ENCODE measurements around the gene POLR2F. TPM values are rescaled to one million over a fixed set of nuclear protein-coding genes. Genes with fewer than 3 reads are reported as not detected.

POLR2F gene
- 100 to 1,000 TPM in 1 of 2 donors, 10 to 100 TPM in 1; 84.8 to 114 TPM for polyA plus RNA-seq

DNA sequence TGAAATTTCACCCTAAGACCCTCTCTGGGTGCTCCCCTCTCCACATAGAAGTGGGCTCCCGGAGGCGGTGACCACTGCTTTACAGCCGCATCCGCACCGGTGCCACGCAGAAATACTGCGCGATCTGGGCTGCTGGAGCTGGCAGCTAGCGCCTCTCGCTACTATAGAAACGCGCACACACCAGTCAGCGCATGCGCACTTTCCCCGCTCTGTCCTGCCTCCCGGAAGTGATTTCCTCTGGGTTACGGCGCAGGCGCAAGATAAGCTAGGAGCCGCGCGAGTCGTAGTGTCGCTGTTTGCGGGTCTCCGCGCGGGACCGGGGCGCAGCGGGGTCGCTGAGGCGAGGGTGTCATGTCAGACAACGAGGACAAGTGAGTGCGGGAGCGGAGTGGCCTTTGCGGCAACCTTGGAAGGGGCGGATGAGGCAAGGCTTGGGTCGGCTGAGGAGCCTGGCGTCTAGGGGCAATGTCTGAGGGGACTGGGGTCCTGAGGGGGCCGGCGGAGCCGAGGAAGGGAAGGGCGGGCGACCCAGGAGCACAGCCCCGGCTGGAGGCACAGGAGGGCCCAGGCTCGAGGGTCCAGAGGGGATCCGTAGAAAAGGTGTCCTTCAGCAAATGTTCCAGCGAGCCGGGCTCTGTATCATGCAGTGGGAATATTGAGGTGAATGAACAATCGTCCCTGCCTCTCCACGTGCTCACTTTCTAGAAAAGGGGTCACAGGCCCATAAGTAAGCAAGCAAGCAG is at the start of gene POLR2F, which contains the start of gene C22orf23:
Gene POLR2F (plus strand): TSS at position 263 of the 743 bp plus-strand sequence. CDS start 89 bp downstream, at position 352.
Gene C22orf23 (minus strand): TSS at position 165 of the 743 bp plus-strand sequence. CDS start 452 bp downstream, outside the sequence.
- WGBS, 2 donors: 1% methylated on average over 52 of the region's 52 CpGs
- Histone ChIP-seq H3K4me3 (ENCODE audit: low read depth in 1 of 2, low read length in 2 of 2) (peak within 1 kb of the TSS; percentile 71 to 94), H3K27ac (ENCODE audit: low read depth in 2 of 2, low read length in 1 of 2) (peak within 1 kb of the TSS; percentile 51 to 60), H3K36me3 (ENCODE audit: control insufficient read depth in 2 of 2, insufficient read depth in 2 of 2, low read length in 1 of 2) (peaks cover 15 to 16% of the 10 kb centered on the region in 2 donors), H3K27me3 (ENCODE audit: control insufficient read depth in 1 of 2, insufficient read depth in 2 of 2, low read length in 2 of 2) (no peaks in the 10 kb centered on the region), H3K9me3 (ENCODE audit: control insufficient read depth in 2 of 2, insufficient read depth in 1 of 2, low read depth in 1 of 2, low read length in 1 of 2) (no peaks in the 10 kb centered on the region), H3K4me1 (ENCODE audit: control insufficient read depth in 2 of 2, insufficient read depth in 2 of 2, low read length in 1 of 2) (peaks cover 7 to 8% of the 10 kb centered on the region in 2 donors)

DNA sequence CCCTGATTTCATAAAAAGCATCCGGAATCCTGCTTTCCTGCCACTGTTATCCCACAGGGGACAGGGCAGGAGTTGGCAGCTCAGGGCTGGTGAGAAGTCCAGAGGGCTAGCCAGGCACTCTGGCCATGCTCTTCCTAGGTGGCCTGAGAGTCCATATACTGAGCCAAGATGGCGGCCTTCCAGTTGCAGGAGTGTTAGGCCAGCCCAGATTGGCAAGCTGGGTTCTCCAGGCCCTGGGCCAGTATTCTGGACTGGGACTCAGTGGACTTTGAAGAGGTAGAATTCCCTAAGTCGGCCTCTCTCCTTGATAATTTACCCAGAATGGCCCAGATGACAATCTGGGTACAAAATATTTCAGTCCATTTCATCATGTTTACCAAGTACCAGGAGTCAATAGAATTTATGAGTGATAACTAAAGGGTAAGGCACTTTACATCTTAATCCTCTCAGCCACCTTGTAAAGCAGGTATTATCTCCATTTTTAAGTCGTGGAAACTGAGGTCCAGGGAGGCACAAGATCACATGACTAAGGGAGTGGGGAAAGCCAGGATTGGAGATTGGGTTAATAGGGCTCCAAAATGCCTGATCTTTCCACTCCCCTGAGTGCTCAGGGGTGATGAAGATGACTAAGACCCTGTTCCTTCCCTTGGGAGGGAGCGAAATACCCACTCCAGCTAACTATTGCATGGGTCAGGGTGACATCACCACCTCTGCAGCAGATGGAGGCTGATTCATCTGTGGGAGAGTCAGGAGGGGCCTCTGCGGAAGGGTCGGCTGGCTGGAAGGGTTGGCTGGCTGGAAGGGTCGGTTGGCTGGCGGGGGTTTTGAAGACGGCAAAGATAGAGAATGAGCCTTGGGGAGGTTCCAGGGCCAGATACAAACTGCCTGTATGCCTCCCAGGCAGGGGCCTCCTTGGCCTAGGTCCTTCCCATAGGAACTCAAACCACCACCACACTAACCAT is 48.6 kb upstream of the POLR2F start:
- H3K4me1 ChIP-seq (ENCODE audit: control insufficient read depth in 2 of 2, insufficient read depth in 2 of 2, low read length in 1 of 2): peaks cover 0 to 26% of the 10 kb centered on the region in 2 donors
- no peaks in the 10 kb centered on the region for H3K27me3 ChIP-seq (ENCODE audit: control insufficient read depth in 1 of 2, insufficient read depth in 2 of 2, low read length in 2 of 2)
- H3K4me3 ChIP-seq (ENCODE audit: low read depth in 1 of 2, low read length in 2 of 2): no peak overlapping the region
- H3K27ac ChIP-seq (ENCODE audit: low read depth in 2 of 2, low read length in 1 of 2): peak overlapping the region; percentile 94 to 96
- peaks cover 0 to 2% of the 10 kb centered on the region in 2 donors for H3K36me3 ChIP-seq (ENCODE audit: control insufficient read depth in 2 of 2, insufficient read depth in 2 of 2, low read length in 1 of 2)
- no peaks in the 10 kb centered on the region for H3K9me3 ChIP-seq (ENCODE audit: control insufficient read depth in 2 of 2, insufficient read depth in 1 of 2, low read depth in 1 of 2, low read length in 1 of 2)
- whole genome bisulfite sequencing, 2 donors: 64 to 76% methylated on average over 10 of the region's 10 CpGs

DNA sequence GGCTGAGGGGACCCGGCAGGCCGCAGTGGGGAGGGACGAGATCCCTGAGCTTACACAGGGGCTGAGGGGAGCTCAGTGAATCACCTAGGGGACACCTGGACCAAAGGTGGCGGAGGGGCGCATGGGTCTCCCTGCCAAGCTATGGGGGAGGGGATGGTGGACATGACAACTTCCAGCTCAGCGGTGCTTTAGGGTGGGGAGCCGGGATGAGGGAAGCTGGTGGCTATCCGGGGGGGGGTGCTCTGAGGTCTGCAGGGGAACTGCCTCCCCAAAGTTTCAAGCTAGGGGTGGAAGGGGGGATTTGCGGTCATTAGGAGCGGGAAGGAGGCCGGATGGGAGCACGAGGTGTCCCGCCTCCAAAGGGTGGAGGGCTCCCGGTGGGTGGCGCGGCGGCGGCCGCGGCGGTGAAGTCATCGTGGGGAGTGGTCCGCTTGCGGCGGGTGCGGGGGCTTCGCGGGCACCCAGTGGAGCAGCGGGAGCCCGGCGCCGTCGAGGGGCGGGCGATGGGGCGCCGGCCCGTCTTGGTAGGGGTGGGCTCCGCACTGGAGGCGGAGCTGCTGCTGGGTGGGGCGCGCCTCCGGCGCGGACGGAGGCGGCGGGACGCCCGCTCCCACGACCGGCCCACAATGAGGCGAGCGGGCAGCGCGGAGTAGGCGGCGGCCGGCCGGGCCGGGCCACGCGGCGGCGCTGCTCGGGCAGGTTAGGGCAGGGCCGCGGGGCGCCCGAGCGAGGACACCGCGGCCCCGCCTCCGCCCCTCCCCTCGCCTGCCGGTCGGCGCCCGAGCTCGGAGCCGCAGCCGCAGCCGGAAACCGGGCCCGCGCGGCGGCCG is 47.8 kb upstream of the POLR2F start, which contains the start of gene MICALL1:
Gene MICALL1 (plus strand): TSS at position 764 of the 830 bp plus-strand sequence. CDS start 126 bp downstream, outside the sequence.
- H3K27ac ChIP-seq (ENCODE audit: low read depth in 2 of 2, low read length in 1 of 2): peak within 1 kb of the TSS; percentile 94 to 96
- H3K4me3 ChIP-seq (ENCODE audit: low read depth in 1 of 2, low read length in 2 of 2): peak within 1 kb of the TSS; percentile 86 to 91
- H3K36me3 ChIP-seq (ENCODE audit: control insufficient read depth in 2 of 2, insufficient read depth in 2 of 2, low read length in 1 of 2): peaks cover 0 to 5% of the 10 kb centered on the region in 2 donors
- 4 to 7% methylated on average over 74 to 90 of the region's 90 CpGs for WGBS, 2 donors
- peaks cover 3 to 32% of the 10 kb centered on the region in 2 donors for H3K4me1 ChIP-seq (ENCODE audit: control insufficient read depth in 2 of 2, insufficient read depth in 2 of 2, low read length in 1 of 2)
- H3K27me3 ChIP-seq (ENCODE audit: control insufficient read depth in 1 of 2, insufficient read depth in 2 of 2, low read length in 2 of 2): no peaks in the 10 kb centered on the region
- H3K9me3 ChIP-seq (ENCODE audit: control insufficient read depth in 2 of 2, insufficient read depth in 1 of 2, low read depth in 1 of 2, low read length in 1 of 2): no peaks in the 10 kb centered on the region

DNA sequence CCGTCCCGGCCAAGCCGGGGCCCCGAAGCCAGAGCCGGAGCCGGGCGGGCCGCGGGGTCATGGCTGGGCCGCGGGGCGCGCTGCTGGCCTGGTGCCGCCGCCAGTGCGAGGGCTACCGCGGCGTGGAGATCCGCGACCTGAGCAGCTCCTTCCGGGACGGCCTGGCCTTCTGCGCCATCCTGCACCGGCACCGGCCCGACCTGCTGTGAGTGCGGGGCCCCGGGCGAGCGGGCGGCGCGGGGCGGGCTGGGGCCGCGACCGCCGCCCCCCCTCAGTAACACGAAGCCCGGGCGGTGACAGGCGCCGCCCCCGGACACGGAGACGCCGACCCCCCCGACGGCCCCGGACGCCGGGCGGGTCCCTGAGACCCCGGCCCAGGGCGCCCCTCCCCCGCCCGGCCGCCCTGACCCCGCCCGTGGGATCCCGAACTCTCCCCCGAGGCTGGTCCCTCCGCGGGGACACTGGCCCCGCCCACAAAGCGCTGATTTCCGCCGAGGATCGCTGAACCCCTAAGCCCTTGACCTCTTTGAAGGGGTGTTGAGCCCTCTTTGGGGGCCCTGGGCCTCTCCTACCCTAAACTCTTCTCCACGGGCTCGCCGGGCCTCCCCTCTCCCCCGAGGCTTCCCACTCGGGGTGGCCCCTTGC is 47.0 kb upstream of the POLR2F start:
- Histone ChIP-seq H3K9me3 (ENCODE audit: control insufficient read depth in 2 of 2, insufficient read depth in 1 of 2, low read depth in 1 of 2, low read length in 1 of 2) (no peaks in the 10 kb centered on the region), H3K4me3 (ENCODE audit: low read depth in 1 of 2, low read length in 2 of 2) (peak overlapping the region; percentile 86 to 91), H3K36me3 (ENCODE audit: control insufficient read depth in 2 of 2, insufficient read depth in 2 of 2, low read length in 1 of 2) (peaks cover 0 to 5% of the 10 kb centered on the region in 2 donors), H3K4me1 (ENCODE audit: control insufficient read depth in 2 of 2, insufficient read depth in 2 of 2, low read length in 1 of 2) (peaks cover 5 to 32% of the 10 kb centered on the region in 2 donors), H3K27me3 (ENCODE audit: control insufficient read depth in 1 of 2, insufficient read depth in 2 of 2, low read length in 2 of 2) (no peaks in the 10 kb centered on the region), H3K27ac (ENCODE audit: low read depth in 2 of 2, low read length in 1 of 2) (peak overlapping the region; percentile 94 to 96)
- WGBS, 2 donors: 0 to 1% methylated on average over 44 to 75 of the region's 75 CpGs

DNA sequence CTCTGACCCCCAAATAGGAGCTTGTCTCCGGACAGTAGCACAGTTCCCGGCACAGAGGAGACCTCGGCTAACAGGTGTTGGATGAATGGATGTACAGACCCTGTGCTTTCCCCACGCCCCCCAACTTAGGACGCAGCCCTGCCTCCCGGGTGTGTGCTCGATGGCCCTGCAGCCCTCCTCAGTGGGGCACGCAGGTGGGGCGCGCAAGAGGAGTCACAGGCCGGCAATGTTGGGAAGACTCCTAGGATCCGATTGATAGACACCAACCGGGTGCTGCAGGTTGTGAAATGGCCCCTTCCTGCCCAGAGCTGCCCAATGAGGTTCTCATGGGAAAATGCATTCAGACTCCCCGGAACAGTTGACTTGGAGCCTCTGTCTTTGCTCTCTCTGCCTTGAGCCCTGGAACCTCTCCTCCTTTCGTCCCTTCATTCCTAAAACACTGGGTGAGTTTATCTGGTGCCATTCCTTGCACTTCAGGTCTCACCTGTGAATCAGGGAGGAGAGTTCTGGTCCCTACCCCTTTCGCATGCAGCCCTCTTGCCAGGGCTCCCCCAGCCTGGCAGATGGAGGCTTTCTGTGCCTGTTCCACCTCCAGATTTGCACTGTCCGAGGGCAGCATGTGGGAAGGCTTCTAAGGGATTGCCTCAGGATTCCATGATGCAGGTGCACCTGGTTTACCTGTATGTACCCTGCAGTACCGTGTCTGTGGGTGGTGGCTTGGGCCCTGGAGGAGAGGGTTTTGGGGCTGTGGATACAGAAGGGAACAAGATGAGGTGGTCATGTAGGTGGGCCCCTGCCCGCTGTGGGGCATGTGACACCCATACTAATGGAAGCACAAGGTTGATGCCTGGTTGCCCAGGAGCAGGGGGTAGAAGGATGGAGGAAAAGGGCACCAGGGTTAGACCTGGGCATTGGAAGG is 46.2 kb upstream of the POLR2F start:
- no peaks in the 10 kb centered on the region for H3K27me3 ChIP-seq (ENCODE audit: control insufficient read depth in 1 of 2, insufficient read depth in 2 of 2, low read length in 2 of 2)
- H3K9me3 ChIP-seq (ENCODE audit: control insufficient read depth in 2 of 2, insufficient read depth in 1 of 2, low read depth in 1 of 2, low read length in 1 of 2): no peaks in the 10 kb centered on the region
- H3K4me1 ChIP-seq (ENCODE audit: control insufficient read depth in 2 of 2, insufficient read depth in 2 of 2, low read length in 1 of 2): peaks cover 5 to 35% of the 10 kb centered on the region in 2 donors
- H3K4me3 ChIP-seq (ENCODE audit: low read depth in 1 of 2, low read length in 2 of 2): peak overlapping the region; percentile 86 to 91
- H3K36me3 ChIP-seq (ENCODE audit: control insufficient read depth in 2 of 2, insufficient read depth in 2 of 2, low read length in 1 of 2): peaks cover 2 to 12% of the 10 kb centered on the region in 2 donors
- WGBS, 2 donors: 30 to 32% methylated on average over 19 of the region's 19 CpGs
- peak overlapping the region; percentile 94 to 96 for H3K27ac ChIP-seq (ENCODE audit: low read depth in 2 of 2, low read length in 1 of 2)

GRCh38 chr22:37909766-37910165 is 43.7 kb upstream of the POLR2F start:
- H3K4me1 ChIP-seq (ENCODE audit: control insufficient read depth in 2 of 2, insufficient read depth in 2 of 2, low read length in 1 of 2): peaks cover 5 to 32% of the 10 kb centered on the region in 2 donors

DNA sequence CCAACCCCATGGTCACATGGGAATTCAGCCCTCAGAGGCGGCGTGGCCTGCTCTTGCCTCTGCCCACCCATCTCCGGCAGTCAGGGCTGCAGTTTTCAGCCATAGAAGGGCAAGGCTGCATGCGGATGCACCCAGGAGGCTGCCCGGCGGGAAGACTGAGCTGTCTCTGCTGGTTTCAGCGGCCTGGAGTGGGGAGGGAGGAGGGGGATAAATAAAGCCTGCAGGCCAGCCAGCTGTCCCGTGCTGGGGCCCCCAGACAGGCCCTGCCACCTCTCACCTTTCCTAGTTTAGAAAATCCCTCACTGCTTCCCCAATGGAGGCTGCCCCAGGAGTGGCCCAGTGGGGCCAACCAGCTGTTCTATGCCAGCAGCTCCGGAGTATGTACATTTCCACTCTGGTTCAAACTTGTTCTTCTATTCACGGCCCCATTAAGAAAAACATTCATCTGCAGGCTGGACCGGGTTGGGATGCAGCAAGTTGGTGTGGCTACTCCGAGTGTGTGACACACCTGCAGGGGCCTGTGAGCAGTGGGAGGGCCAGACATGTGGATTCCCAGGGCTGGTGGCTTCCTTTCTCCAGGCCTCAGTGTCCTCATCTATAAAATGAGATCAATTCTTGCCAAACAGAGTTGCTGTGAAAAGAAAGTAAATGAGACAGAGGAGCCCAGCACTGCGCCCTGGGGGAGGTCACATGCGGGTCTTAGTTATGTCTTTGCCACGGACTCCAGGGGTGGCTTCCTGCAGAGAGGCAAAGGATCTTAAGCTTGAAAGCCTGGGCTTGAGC is 42.4 kb upstream of the POLR2F start:
- H3K27ac ChIP-seq (ENCODE audit: low read depth in 2 of 2, low read length in 1 of 2): peak overlapping the region; percentile 69 to 83
- no peaks in the 10 kb centered on the region for H3K9me3 ChIP-seq (ENCODE audit: control insufficient read depth in 2 of 2, insufficient read depth in 1 of 2, low read depth in 1 of 2, low read length in 1 of 2)
- 39 to 66% methylated on average over 15 of the region's 15 CpGs for WGBS, 2 donors
- no peak overlapping the region for H3K4me3 ChIP-seq (ENCODE audit: low read depth in 1 of 2, low read length in 2 of 2)
- H3K36me3 ChIP-seq (ENCODE audit: control insufficient read depth in 2 of 2, insufficient read depth in 2 of 2, low read length in 1 of 2): peaks cover 10 to 22% of the 10 kb centered on the region in 2 donors
- peaks cover 5 to 26% of the 10 kb centered on the region in 2 donors for H3K4me1 ChIP-seq (ENCODE audit: control insufficient read depth in 2 of 2, insufficient read depth in 2 of 2, low read length in 1 of 2)
- H3K27me3 ChIP-seq (ENCODE audit: control insufficient read depth in 1 of 2, insufficient read depth in 2 of 2, low read length in 2 of 2): no peaks in the 10 kb centered on the region

More at GRCh38 chr22:37909766-37910165, 43.7 kb upstream of the POLR2F start:
- H3K27me3 ChIP-seq (ENCODE audit: control insufficient read depth in 1 of 2, insufficient read depth in 2 of 2, low read length in 2 of 2): no peaks in the 10 kb centered on the region
- WGBS, 2 donors: 47 to 64% methylated on average over 7 of the region's 7 CpGs
- H3K4me3 ChIP-seq (ENCODE audit: low read depth in 1 of 2, low read length in 2 of 2): no peak overlapping the region
- no peaks in the 10 kb centered on the region for H3K9me3 ChIP-seq (ENCODE audit: control insufficient read depth in 2 of 2, insufficient read depth in 1 of 2, low read depth in 1 of 2, low read length in 1 of 2)
- H3K27ac ChIP-seq (ENCODE audit: low read depth in 2 of 2, low read length in 1 of 2): peak overlapping the region; percentile 69 to 83
- peaks cover 10 to 22% of the 10 kb centered on the region in 2 donors for H3K36me3 ChIP-seq (ENCODE audit: control insufficient read depth in 2 of 2, insufficient read depth in 2 of 2, low read length in 1 of 2)

Measured in esophagus (tissue), 2 donors.